Cardiac fibroblast (primary cell): Measurements from ENCODE around the gene LRRC8B.
"Not testable (repeated sequence)": the region's sequence is repeated elsewhere in the genome, so short reads cannot be mapped to it uniquely, and the experiment has no call there.

Experiments
- DNase-seq, 2 donors: peaks; one replicate each; pipeline versions ENCODE4 v3.0.0 to v3.0.0-alpha.2; 2010; ENCODE audit warnings: low read depth in 2 of 2
- H3K4me3 ChIP-seq, 2 donors: replicated peaks in 1 of 2; 1 replicate in 1 of 2; 2 replicates in 1 of 2; pipeline ENCODE4 v1.5.1; 2011; ENCODE audit warnings: low read depth in 2 of 2, low read length in 2 of 2, mild to moderate bottlenecking in 2 of 2, moderate library complexity in 1 of 2
- TF ChIP-seq, protein P1 (sequence below): IDR thresholded peaks from one replicate; pipeline ENCODE4 v1.5.1; 2011; ENCODE audit warnings: low read depth, mild to moderate bottlenecking, low read length, inconsistent platforms

The LRRC8B gene

DNA sequence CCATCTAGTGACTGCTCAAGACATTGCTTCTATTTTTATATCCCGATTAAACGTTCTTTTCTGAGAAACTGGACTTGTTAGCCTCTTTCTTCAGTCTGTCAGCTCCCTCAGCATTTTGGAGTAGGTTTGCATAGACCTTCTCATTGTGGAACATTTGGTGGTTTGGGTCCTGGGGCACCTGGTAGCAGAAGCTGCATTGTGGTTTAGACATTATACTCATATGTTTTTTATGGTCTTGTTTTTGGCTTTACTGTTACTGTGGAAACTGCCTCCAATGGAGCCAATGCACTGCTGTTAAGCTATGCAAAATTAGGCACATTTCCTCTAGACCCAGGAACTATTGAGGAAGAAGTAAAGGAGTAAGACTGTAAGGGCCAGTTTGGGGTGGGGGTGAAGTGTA lies 36.7 kb upstream of the LRRC8B start:
- no peak overlapping the region for H3K4me3 ChIP-seq
- TF ChIP-seq, protein P1, sequence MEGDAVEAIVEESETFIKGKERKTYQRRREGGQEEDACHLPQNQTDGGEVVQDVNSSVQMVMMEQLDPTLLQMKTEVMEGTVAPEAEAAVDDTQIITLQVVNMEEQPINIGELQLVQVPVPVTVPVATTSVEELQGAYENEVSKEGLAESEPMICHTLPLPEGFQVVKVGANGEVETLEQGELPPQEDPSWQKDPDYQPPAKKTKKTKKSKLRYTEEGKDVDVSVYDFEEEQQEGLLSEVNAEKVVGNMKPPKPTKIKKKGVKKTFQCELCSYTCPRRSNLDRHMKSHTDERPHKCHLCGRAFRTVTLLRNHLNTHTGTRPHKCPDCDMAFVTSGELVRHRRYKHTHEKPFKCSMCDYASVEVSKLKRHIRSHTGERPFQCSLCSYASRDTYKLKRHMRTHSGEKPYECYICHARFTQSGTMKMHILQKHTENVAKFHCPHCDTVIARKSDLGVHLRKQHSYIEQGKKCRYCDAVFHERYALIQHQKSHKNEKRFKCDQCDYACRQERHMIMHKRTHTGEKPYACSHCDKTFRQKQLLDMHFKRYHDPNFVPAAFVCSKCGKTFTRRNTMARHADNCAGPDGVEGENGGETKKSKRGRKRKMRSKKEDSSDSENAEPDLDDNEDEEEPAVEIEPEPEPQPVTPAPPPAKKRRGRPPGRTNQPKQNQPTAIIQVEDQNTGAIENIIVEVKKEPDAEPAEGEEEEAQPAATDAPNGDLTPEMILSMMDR, result no peak
- no peak for DNase-seq

DNA sequence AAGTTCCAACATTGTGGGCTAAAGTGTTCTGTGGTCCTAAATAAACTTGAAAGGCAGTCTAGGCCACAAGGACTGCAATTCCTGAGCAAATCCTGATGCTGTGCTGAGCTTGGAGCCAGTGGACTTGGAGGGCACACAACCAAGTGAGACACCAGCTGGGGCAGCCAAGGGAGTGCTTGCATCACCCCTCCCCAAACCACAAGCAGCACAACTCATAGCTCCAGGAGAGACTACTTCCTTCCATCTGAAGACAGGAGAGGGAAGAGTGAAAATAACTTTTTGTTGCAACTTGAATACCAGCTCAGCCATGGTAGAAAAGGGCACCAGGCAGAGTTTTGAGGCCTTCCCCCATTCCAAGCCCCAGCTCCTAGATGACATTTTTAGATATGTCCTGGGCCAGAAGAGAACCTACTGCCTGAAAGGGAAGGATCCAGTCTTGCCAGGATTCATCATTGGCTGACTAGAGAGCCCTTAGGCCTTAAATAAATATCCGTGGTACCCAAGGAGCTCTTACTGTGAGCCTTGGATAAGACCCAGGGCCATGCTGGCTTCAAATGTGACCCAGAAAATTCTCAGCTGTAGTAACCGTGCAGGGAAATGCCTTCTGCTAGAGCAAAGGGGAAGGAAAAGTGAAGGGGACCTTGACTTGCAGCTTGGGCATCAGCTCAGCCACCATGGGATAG lies 35.4 kb upstream of the LRRC8B start:
- no peak overlapping the region for H3K4me3 ChIP-seq
- TF ChIP-seq, protein P1, result no peak
- peak; percentile 48 to 51 for DNase-seq

DNA sequence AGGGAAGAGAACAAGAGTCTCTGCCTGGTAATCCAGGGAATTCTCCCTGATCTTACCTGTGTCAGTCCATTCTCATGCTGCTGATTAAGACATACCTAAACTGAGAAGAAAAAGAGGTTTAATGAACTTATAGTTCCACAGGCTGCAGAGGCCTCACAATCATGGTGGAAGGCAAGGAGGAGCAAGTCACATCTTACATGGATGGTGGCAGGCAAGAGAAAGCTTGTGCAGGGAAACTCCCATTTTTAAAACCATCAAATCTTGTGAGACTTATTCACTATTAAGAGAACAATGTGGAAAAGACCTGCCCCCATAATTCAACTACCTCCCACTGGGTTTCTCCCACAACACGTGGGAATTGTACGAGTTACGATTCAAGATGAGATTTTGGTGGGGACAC lies 34.2 kb upstream of the LRRC8B start:
- H3K4me3 ChIP-seq, result no peak overlapping the region
- no peak for DNase-seq
- TF ChIP-seq, protein P1, result no peak

DNA sequence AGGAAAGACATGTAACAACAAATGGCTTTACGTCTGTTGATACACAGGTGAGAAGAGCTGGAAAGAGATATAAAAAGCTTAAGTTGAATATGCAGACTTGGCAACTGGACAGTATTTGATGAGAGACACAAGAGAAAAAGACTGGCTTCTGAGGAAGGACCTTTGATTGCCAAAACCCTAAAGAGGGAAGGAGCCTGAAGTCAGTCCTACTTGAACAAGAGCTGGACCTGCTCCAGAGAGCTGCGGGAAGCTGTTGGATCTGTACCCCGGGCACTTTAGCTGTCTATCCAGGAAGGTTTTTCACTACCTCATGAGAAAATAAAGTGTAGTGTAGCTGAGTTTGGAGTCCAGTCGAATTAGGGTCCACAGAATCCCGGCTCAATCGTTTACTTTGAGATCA lies 25.3 kb upstream of the LRRC8B start:
- H3K4me3 ChIP-seq, result no peak overlapping the region
- DNase-seq, result peak in 1 of 2 donors; percentile 44
- TF ChIP-seq, protein P1, result no peak

DNA sequence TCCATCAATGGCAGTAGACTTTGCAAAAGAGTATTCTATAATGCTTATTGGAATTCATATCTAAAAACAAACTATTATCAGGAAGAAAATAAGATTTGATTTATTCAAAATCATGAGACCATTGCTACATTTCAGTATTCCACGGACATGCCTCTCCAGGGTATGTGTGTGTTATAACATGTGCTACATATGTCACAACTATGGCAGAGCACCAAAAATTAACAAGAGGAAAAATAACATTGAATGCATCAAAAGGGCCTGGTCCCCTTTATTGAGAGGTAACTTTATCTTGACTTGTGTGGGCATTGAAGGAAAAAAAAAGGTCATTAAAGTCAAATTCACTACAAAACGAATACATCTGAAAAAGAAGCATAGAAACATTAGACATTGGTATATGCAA lies 22.6 kb upstream of the LRRC8B start:
- no peak overlapping the region for H3K4me3 ChIP-seq
- no peak for DNase-seq
- TF ChIP-seq, protein P1, result no peak

DNA sequence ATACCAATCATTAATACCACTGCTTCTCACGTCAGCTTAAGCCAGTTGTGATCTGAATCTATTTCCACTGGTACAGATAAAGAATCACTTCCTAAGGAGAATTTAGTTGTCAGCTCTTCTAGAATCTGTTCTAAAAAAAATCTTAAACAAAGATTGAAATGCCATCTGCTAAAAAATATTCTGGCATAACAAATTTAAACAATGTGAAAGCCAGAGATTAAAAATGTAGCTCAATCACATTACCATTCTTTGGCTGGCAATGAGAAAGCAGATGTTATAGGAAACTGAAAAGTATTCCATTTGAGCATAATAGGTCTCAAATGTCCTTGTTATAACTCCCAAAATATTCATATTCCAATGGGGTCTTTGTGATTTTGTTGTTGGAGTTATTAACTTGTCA lies 21.7 kb upstream of the LRRC8B start:
- H3K4me3 ChIP-seq, result no peak overlapping the region
- TF ChIP-seq, protein P1, result no peak
- DNase-seq, result no peak

DNA sequence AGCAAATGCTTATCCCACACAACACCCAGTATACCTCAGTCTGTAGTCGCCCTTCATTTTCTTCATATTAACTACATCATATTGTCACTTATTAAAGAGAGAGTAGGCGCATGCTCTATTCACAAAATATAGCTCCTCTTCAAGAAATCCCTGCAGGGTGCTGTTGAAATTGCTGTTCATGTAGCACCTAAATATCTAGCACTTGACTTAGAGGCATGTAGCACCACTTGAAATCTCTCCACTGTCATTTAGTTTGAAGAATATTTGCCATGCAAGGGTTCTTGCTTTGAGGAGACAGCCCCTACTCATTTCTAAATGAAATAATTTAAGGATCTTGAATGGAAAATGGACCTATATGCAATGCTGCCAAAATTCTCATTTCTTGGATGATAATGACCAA lies 20.9 kb upstream of the LRRC8B start:
- no peak for DNase-seq
- TF ChIP-seq, protein P1, result no peak
- no peak overlapping the region for H3K4me3 ChIP-seq

DNA sequence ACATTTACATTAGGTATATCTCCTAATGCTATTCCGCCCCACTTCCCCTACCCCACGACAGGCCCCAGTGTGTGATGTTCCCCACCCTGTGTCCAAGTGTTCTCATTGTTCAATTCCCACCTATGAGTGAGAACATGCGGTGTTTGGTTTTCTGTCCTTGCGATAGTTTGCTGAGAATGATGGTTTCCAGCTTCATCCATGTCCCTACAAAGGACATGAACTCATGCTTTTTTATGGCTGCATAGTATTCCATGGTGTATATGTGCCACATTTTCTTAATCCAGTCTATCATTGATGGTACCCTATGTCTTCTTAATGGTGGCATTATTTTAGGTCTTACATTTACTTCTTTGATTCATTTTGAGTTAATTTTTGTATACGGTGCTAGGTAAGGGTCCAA lies 14.6 kb upstream of the LRRC8B start:
- not testable (repeated sequence) for DNase-seq, H3K4me3 ChIP-seq
